Inflammatory macrophage treated with lipopolysaccharide for 1 hour (primary cell): ENCODE data around the gene LRP1.

Experiments
- DNase-seq, 2 donors: peaks; one replicate each; pipeline ENCODE4 v3.0.0-alpha.2; 2020 to 2022

LRP1 gene

DNA sequence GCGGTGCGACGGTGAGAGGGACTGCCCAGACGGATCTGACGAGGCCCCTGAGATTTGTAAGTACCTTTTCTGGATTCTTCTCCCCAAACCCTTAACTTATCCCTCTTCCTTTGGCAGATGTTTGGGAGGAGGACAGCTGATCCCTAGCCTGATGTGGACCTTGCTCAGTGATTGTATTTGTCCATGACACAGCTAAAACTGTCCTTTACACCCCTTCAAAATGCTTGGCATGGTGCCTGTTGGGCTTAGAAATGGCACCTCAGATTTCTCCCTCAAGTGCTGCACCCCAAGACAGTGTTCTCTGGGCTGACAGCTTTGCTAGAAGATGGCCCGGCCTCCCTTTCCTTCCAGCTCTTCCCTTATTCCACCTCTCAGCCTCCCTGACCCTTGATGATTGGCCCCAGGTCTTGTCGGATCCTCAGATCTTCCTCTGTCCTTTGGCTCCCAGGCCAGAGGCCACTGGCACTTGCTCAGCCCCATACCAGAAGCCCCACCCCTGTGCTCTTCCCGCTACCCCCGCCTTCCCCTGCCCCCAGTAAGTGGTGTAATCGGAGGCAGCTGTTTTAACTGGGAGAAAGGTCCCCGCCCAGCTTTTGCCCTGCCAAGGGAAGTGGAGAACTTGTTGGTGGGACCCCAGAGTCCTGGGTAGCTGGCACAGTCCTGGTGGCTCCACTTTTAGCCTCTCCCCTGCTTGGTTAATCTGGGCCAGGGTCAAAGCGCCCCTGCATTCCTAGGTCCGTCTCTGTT, 10.4 kb downstream of the LRP1 start:
- DNase-seq: peak; percentile 78 to 81

DNA sequence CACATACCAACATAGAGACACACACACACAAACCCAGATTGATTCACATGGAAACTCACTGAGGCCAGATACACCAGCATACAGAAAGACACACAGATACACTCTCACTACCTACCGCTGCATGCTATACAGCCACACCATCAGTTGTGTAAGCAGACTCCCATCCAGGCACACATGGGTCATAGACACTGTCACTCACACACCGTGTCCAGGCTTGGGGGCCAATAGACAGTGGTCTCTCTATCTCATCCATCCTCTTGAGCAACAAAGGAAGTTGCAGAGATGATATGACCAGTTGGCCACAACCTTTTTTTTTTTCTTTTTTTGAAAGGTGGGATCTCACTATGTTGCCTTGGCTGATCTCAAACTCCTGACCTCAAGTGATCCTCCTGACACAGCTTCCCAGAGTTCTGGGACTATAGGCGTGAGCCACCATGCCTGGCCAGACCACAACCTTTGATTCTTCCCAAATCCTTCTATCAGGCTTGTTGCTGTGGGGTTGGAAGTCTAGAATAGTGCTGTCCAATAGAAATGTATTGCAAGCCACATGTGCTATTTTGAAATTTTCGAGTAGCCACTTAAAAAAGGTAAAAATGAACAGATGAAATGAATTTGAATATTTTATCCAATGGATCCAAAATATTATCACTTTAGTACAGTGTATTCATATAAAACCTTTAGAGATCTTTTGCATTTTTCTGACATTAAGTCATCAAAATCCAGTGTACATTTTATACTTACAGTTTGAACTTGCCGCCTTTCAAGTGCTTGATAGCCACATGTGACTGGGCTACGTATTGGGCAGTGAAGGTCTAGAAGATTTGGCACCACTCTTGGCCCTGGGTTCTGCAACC, 11.7 kb downstream of the LRP1 start:
- peak in 1 of 2 donors; percentile 26 for DNase-seq

DNA sequence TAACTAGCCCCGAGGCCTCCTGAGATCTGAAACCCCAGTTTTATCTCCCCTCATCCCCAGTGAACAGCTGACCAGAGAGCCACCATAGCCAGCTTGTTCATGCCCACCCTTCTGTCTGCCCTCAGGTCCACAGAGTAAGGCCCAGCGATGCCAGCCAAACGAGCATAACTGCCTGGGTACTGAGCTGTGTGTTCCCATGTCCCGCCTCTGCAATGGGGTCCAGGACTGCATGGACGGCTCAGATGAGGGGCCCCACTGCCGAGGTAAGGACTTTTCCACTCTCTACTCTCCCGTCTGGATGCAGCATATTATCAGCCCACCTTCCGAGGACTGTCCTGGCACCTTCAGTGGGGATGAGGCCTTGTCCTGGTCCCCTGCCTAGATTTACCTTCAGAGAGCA, 13.0 kb downstream of the LRP1 start:
- DNase-seq: no peak

DNA sequence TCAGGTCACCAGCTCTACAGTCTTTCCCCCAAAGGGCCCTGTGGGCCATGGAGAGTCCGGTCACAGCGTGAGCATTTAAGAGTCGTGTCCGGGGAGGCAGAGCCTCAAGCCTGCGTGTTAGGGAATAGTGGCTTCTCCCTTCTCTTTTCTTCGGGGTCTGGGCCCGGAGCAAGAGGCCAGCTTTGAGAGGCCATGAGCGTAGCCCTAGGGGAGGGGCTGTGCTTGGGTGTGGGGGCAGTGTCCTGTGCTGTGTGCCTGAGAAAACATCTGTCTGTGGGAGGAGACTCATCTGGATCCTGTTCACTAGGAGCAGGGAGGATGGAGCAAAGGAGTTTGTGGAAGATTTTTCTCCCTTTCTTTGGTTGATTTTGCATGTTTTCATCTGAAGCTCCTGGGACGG, 13.8 kb downstream of the LRP1 start:
- no peak for DNase-seq

DNA sequence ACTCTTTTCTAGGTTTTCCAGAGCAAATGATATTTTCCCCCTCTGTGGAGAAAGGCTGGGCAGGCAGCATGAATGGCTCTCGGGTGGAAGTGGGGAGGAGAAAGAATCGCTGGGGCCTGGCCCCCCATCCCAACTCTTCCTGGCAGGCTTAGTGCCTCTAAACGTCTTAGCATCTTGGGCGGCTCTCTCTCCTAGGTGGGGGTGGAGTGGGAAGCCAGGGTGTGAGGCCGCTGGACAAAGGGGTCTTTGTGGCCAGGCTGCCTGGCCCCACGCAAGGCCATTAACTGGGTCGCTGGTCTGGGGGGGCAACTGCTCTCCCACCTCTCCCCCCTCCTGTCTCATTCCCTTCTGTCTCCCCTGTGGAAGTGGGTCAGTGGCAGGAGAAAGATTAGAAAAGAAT, 14.4 kb downstream of the LRP1 start:
- no peak for DNase-seq

DNA sequence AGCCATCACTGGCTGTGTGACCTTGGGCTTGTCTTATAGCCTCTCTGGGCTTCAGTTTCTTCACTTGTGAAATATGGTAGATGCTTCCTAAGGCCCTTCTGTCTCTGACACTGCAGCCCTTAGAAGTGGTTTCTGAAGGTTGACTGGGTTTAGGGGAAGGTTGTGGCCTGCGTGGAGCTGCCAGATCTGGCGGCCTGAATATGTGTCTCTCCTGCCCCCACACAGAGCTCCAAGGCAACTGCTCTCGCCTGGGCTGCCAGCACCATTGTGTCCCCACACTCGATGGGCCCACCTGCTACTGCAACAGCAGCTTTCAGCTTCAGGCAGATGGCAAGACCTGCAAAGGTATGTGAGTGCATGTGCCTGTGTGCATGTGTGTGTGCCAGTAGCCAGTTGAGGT, 15.2 kb downstream of the LRP1 start:
- no peak for DNase-seq

- DNase-seq: no peak
Measured at GRCh38 chr12:57145460-57146059, 17.3 kb downstream of the LRP1 start.

- no peak for DNase-seq
Measured at GRCh38 chr12:57146092-57146491, 17.8 kb downstream of the LRP1 start.

DNA sequence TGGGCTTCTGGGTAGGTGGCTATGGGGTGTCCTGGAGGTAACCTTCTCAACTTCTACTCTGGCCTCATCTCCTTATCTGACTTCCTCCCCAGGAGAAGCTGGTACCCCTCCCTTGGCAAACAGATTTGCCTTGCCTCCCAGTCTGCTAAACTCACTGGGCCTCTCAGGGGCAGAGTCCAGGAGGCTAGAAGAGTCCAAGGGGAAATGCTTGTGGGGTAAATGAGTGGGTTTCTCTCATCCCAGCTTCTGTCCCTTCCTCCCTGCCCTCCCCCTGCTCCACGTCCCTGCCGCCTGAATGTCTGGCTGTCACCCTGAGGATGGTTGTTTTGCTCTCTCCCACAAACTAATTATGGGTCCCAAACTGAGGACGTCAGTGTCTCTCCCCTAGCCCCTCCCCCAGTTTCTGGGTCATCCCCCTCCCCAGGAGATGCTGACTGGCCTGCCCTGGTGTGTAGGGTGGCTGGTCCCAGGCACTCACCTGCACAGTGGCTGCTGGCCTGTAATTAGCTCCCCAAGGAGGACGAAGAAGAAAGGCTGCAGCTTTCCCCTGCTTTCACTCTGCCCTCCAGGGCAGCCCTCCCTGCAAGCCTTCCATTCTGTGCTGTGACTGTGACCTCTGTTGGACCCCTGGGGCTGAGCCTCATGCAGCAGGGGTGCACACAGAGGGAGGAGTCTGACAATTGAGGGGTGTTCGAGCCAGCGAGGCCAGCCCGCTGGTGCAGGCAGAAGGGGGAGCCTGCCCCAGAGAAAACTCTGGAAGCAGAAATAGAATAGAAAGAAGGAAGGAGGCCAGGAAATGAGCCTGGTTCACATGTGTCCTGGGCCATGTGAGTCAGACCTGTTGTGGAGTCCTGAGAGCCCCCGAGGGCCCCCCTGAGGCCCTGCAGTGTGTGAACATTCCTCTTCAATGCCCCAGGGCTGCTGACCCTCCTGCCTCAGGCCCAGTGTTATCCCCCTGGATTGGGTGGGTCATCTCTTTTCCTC, 19.0 kb downstream of the LRP1 start, which contains the start of gene LRP1-AS:
TSS of gene LRP1-AS (minus strand) at position 659 of the 984 bp plus-strand sequence.
- no peak for DNase-seq

- DNase-seq: no peak
Measured at GRCh38 chr12:57148469-57149244, 20.4 kb downstream of the LRP1 start.

DNA sequence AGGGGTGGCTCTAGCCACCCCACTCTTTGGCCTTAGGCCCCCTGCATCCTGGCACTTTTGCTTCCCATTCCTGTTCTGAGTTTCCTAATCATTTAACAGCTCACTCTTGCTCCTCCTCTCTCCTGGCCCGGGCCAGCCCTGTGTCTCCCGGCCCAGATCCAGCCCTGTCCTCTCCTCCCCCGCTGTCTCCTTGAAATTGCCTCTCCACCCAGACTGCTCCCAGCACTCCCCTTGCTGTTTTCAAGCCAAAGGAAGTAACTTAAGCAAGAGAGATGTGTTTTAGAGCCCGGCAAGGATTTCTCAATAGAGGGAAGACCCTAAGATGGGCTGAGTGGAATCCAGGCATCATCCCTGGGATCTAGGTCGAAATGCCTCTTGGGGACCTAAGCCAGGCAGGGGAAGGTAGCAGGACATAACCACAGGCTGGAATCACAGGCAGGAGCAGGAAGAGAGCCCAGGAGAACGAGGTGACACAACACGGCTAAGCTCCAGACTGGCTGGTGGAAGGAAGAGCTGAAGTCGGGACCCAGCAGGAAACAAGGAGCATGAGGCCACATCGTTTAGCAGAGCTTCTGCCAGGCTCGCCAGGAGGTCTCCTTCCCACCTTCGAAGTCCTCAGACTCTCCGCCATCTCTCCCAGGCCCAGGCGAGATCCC, 21.1 kb downstream of the LRP1 start:
- no peak for DNase-seq

- DNase-seq: peak in 1 of 2 donors; percentile 35
Measured at GRCh38 chr12:57150400-57151000, 22.2 kb downstream of the LRP1 start.

DNA sequence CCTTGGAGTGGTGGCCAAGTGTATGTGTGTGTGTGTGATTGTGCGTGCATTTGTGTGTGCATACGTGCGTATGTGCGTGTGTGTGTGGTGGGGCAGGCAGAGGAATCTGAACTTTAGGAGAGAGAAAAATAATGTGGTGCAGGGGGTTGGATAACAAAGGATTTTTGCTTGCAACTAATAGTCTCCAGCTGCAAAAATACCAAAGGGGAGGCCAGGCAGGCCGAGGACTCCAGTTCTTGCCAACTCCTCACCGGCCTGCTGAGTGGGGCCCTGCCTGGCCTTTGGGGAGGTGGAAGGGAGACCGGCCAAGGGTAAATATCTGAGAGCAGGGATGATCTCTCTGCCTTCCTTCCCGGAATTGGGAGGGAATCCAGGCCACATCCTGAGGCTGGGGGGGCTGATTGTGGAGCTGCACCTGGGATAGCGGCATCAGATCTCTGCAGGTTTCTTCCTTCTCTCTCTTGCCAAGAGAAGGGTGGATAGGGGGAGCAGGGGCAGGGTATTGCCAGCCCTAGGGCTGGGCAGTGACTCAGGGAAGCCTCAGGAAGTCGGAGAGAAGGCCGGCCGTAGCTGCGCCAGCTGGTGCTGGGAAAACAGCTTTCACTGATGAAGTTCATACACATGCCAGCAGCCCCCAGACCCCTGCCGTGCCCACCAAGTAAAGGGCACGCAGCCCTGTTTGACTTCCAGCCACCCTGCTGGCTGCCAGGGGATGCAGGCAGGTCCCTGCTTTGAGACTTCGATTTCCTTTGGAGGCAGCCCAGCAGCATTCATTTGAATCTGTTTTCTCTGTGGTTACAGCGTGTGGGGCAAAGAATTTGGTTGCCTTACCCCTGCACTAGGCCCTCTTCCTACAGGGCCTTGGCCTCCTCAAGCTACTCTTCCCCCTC, 23.7 kb downstream of the LRP1 start:
- no peak for DNase-seq

- DNase-seq: peak; percentile 60 to 77
Measured at GRCh38 chr12:57152639-57153038, 24.4 kb downstream of the LRP1 start.

- peak in 1 of 2 donors; percentile 42 for DNase-seq
Measured at GRCh38 chr12:57153415-57153997, 25.2 kb downstream of the LRP1 start.

DNA sequence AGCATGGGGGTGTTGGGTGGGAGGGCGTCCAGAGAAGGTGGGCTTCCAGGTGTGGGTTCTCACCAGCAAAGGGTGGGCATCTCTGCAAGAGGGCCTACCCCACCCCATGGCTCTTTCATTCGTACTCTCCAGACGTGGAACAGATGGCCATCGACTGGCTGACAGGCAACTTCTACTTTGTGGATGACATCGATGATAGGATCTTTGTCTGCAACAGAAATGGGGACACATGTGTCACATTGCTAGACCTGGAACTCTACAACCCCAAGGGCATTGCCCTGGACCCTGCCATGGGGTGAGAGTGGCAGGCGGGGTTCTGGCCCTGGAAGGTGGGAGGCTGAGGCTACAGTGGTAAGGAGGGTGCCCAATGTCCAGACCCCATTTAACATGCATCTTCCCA, 25.8 kb downstream of the LRP1 start:
- no peak for DNase-seq

DNA sequence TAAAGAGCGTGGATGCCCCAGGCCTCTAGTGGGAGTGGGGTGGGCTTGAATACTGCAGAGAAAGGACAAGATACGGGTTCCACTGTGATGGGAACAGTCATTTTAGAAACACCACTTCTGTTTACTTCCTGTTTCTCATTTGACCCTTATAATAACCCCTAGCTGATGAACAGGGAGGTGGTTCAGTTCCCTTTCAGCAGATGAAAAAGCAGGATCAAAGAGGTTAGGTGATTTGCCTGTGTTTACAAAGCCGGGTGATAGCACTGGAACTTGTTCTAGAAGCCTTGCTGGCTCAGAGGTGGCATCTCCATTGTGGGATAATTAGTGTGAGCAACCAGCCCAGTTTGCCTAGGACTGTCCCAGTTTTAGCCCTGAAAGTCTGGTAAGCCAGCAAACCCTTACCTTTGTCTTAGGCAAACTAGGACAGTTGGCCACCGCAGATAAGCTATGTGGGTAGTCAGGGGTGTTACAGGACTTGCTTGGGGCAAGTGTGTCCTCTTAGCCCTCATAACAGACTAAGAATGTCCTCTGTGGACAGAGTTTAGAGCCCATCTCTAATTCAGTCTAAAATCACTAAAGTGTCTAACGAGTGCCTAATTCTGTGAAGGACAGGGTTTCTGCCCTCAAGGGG, 26.6 kb downstream of the LRP1 start:
- no peak for DNase-seq

- no peak for DNase-seq
Measured at GRCh38 chr12:57156701-57157403, 28.6 kb downstream of the LRP1 start.
